GM23248 (cell line): Measurements from ENCODE around the gene BRME1. TPM values are rescaled to one million over a fixed set of nuclear protein-coding genes. Genes with fewer than 3 reads are reported as not detected.
A peak's percentile ranks its signal among the peaks of the same experiment; 100 is the strongest.

Source experiments
- DNase-seq: peaks from one replicate; pipeline ENCODE4 v3.0.0-alpha.2; 2015
- H2AFZ ChIP-seq: fragments of 200-600 bp; sonication (generic); 2 replicates; pipeline ENCODE4 v1.6.1; 2016; ENCODE audit warnings: antibody characterized with exemption
- H3F3A ChIP-seq: fragments of 200-600 bp; sonication (generic); 2 replicates; pipeline ENCODE4 v1.6.1; 2016; ENCODE audit warnings: mild to moderate bottlenecking, antibody characterized with exemption, mixed run types; ENCODE audit not compliant: insufficient read depth
- H3K27ac ChIP-seq: fragments of 200-600 bp; sonication (generic); 2 replicates; pipeline ENCODE4 v1.5.1; 2016; ENCODE audit warnings: mild to moderate bottlenecking
- H3K27me3 ChIP-seq: fragments of 200-600 bp; sonication (generic); replicated peaks from 2 replicates; pipeline ENCODE4 v1.6.1; 2016; ENCODE audit warnings: mild to moderate bottlenecking; ENCODE audit not compliant: insufficient read depth
- H3K36me3 ChIP-seq: fragments of 200-600 bp; sonication (generic); 2 replicates; pipeline ENCODE4 v1.6.1; 2016; ENCODE audit warnings: low read depth, mild to moderate bottlenecking
- H3K4me1 ChIP-seq: fragments of 200-600 bp; sonication (generic); 2 replicates; pipeline ENCODE4 v1.6.1; 2016; ENCODE audit warnings: mild to moderate bottlenecking; ENCODE audit not compliant: insufficient read depth
- H3K4me2 ChIP-seq: fragments of 200-600 bp; sonication (generic); one replicate; pipeline ENCODE4 v1.6.1; 2016; ENCODE audit warnings: mild to moderate bottlenecking; ENCODE audit not compliant: unreplicated experiment
- H3K4me3 ChIP-seq: fragments of 200-600 bp; sonication (generic); 2 replicates; pipeline ENCODE4 v1.5.1; 2016; ENCODE audit warnings: mild to moderate bottlenecking
- H3K79me2 ChIP-seq: fragments of 200-600 bp; sonication (generic); 2 replicates; pipeline ENCODE4 v1.6.1; 2016; ENCODE audit warnings: mild to moderate bottlenecking; ENCODE audit not compliant: insufficient read depth
- H3K9ac ChIP-seq: fragments of 200-600 bp; sonication (generic); 2 replicates; pipeline ENCODE4 v1.6.1; 2016; ENCODE audit warnings: mild to moderate bottlenecking
- H3K9me2 ChIP-seq: fragments of 200-600 bp; sonication (generic); 2 replicates; pipeline ENCODE4 v1.6.1; 2016; ENCODE audit warnings: mixed run types, mild to moderate bottlenecking, moderate library complexity; ENCODE audit not compliant: insufficient read depth
- H3K9me3 ChIP-seq: fragments of 200-600 bp; sonication (generic); one replicate; pipeline ENCODE4 v1.6.1; 2017; ENCODE audit warnings: low read depth
- H4K20me1 ChIP-seq: fragments of 200-600 bp; sonication (generic); 2 replicates; pipeline ENCODE4 v1.6.0; 2016; ENCODE audit not compliant: insufficient read depth
- EZH2 ChIP-seq: fragments of 200-600 bp; sonication (generic); IDR thresholded peaks from 2 replicates; pipeline ENCODE4 v1.6.1; 2018; ENCODE audit warnings: antibody characterized with exemption, mild to moderate bottlenecking; ENCODE audit not compliant: insufficient read depth, poor library complexity, severe bottlenecking
- EZH2phosphoT487 ChIP-seq: fragments of 200-600 bp; sonication (generic); IDR thresholded peaks from 2 replicates; pipeline ENCODE4 v1.6.1; 2018; ENCODE audit warnings: antibody characterized with exemption, moderate library complexity, mild to moderate bottlenecking, low read depth; ENCODE audit not compliant: insufficient read depth
- WGBS, 2 experiments: methylation state at CpG; one replicate each; pipeline ENCODE4 v1.1.6; 2015 to 2017; ENCODE audit warnings: low lambda C conversion rate in 2 of 2, low coverage in 1 of 2; ENCODE audit errors: missing lambda C conversion rate in 2 of 2; 5-methylcytosine and 5-hydroxymethylcytosine counted together
- in situ Hi-C: fragments of 300-500 bp; cut with MboI; formaldehyde crosslinking; loops from 2 replicates; pipeline ENCODE4 v1.15.0; 2020
- polyA plus RNA-seq: library from polyadenylated mRNA; unstranded; fragments of >200 nt; fragmentation: Nextera tagmentation; extraction: Ambion mirVana; gene quantifications from 2 replicates; pipeline ENCODE4 v1.2.1, GENCODE V29; 2016
- total RNA-seq: library from RNA; depleted of rRNA; stranded (reverse); fragments of >200 nt; shearing (Covaris generic); gene quantifications from 2 replicates; pipeline ENCODE4 v1.2.3, GENCODE V29; 2014

BRME1 gene
- total and polyA plus RNA-seq, 2 experiments from 2014 or later = 0.11 to 0.63 TPM

DNA sequence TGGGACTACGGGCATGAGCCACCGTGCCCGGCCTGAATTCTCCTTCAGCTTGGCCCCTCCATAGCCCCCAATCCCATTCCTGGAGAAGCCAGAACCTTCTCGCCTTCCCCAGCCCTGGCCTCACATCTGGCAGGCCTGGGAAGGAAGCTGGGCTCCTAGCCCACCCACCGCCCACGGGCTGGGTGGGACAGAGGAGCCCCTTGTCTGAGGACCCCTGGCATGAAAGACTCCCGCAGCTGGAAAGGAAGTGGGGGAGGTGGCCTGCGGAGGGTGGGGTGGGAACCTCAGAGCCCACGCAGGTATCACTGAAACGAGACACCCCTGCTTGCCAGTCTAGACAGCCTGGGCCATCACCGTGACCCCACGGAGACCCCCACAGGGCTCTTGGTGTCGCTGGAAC lies 36.6 kb downstream of the BRME1 start:
- no peak overlapping the region for H3K4me2 ChIP-seq
- no peak overlapping the region for H2AFZ ChIP-seq
- WGBS, 2 experiments = 72 to 80% methylated on average over 8 to 13 of the region's 13 CpGs
- no peak for DNase-seq
- no peaks in the 10 kb centered on the region for H3K79me2 ChIP-seq
- H3K27me3 ChIP-seq = no peaks in the 10 kb centered on the region
- H3F3A ChIP-seq = peaks cover 4% of the 10 kb centered on the region; the same call in 1 of the 2 replicates
- in situ Hi-C loops = loop anchor here (10.0 kb wide), 1 partner anchor 84 kb away; no protein-coding TSS in a partner anchor
- no peaks in the 10 kb centered on the region for H4K20me1 ChIP-seq
- TF ChIP-seq EZH2phosphoT487 = no peak
- no peaks in the 10 kb centered on the region for H3K9me3 ChIP-seq
- H3K9me2 ChIP-seq = no peaks in the 10 kb centered on the region
- no peak overlapping the region for H3K27ac ChIP-seq
- H3K4me3 ChIP-seq = no peak overlapping the region
- H3K36me3 ChIP-seq = no peaks in the 10 kb centered on the region
- H3K9ac ChIP-seq = no peak overlapping the region
- no peaks in the 10 kb centered on the region for H3K4me1 ChIP-seq

GRCh38 chr19:13868663-13869062 lies 37.3 kb downstream of the BRME1 start:
- Histone ChIP-seq H3K36me3 (no peaks in the 10 kb centered on the region), H3K4me1 (no peaks in the 10 kb centered on the region), H4K20me1 (no peaks in the 10 kb centered on the region), H3K4me3 (no peak overlapping the region), H2AFZ (no peak overlapping the region), H3K79me2 (no peaks in the 10 kb centered on the region), H3K27me3 (no peaks in the 10 kb centered on the region), H3F3A (peaks cover 10% of the 10 kb centered on the region; the same call in 1 of the 2 replicates), H3K4me2 (no peak overlapping the region), H3K9me3 (no peaks in the 10 kb centered on the region), H3K27ac (no peak overlapping the region), H3K9me2 (no peaks in the 10 kb centered on the region), H3K9ac (no peak overlapping the region)
- in situ Hi-C loops = loop anchor here (10.0 kb wide), 1 partner anchor 84 kb away; no protein-coding TSS in a partner anchor
- WGBS, 2 experiments = 79 to 81% methylated on average over 4 of the region's 4 CpGs
- DNase-seq = no peak
- TF ChIP-seq EZH2phosphoT487 (no peak), EZH2 (no peak)

- Histone ChIP-seq H4K20me1 (no peaks in the 10 kb centered on the region), H2AFZ (peak overlapping the region; percentile 85; the same call in 1 of the 2 replicates), H3K4me2 (peak overlapping the region; percentile 75), H3K27me3 (no peaks in the 10 kb centered on the region), H3K9me3 (no peaks in the 10 kb centered on the region), H3K4me1 (peaks cover 1% of the 10 kb centered on the region), H3K27ac (no peak overlapping the region), H3K4me3 (peak overlapping the region; percentile 78), H3K79me2 (no peaks in the 10 kb centered on the region), H3K9ac (peak overlapping the region; percentile 80), H3K9me2 (no peaks in the 10 kb centered on the region), H3K36me3 (no peaks in the 10 kb centered on the region), H3F3A (peaks cover 25% of the 10 kb centered on the region)
- WGBS, 2 experiments = 72 to 73% methylated on average over 15 of the region's 15 CpGs
- TF ChIP-seq EZH2 (no peak), EZH2phosphoT487 (no peak)
- DNase-seq = no peak
- in situ Hi-C loops = loop anchor here (10.0 kb wide), 1 partner anchor 82 kb away; no protein-coding TSS in a partner anchor
These were observed 39.4 kb downstream of the BRME1 start for GRCh38 chr19:13866463-13867046.

GRCh38 chr19:13865571-13866462 lies 40.1 kb downstream of the BRME1 start:
- Histone ChIP-seq H3K27ac (no peak overlapping the region), H3K9me2 (no peaks in the 10 kb centered on the region), H3F3A (peaks cover 32% of the 10 kb centered on the region), H4K20me1 (no peaks in the 10 kb centered on the region), H3K4me3 (peak overlapping the region; percentile 78), H3K9me3 (no peaks in the 10 kb centered on the region), H3K9ac (peak overlapping the region; percentile 80), H3K27me3 (no peaks in the 10 kb centered on the region), H3K4me1 (peaks cover 8% of the 10 kb centered on the region), H3K4me2 (peak overlapping the region; percentile 75), H3K79me2 (peaks cover 1% of the 10 kb centered on the region; the same call in 1 of the 2 replicates), H3K36me3 (no peaks in the 10 kb centered on the region), H2AFZ (peak overlapping the region; percentile 85)
- DNase-seq = peak; percentile 54
- no peak for TF ChIP-seq EZH2
- no peak for TF ChIP-seq EZH2phosphoT487
- WGBS, 2 experiments = 2 to 6% methylated on average over 17 to 40 of the region's 82 CpGs
- in situ Hi-C loops = loop anchor here (10.0 kb wide), 1 partner anchor 81 kb away; no protein-coding TSS in a partner anchor
